Measurements from ENCODE around the gene TMEM240.

GRCh38 chr1:1567152-1567875 is 26.9 kb upstream of the TMEM240 start:
- TF ChIP-seq POLR2AphosphoS5 (IDR thresholded peaks at IDR 0.05; ENCODE audit: low read depth, low read length) (no peak), POLR2A (IDR thresholded peaks at IDR 0.05; ENCODE audit: low read depth, low read length) (no peak)

Data from GM12892 (cell line).